Astrocyte of the spinal cord (primary cell): ENCODE measurements around the gene RBMXL3.
"Not testable (repeated sequence)": the region's sequence is repeated elsewhere in the genome, so short reads cannot be mapped to it uniquely, and the experiment has no call there.

Source experiments
- DNase-seq: peaks from one replicate; pipeline ENCODE4 v3.0.0; 2011; ENCODE audit warnings: low read depth, low spot score
- H3K4me3 ChIP-seq: 2 replicates; pipeline ENCODE4 v1.5.1; 2011; ENCODE audit warnings: low read depth, mild to moderate bottlenecking, low read length, moderate library complexity
- CTCF ChIP-seq: IDR thresholded peaks from 2 replicates; pipeline ENCODE4 v1.5.1; 2012; ENCODE audit warnings: low read depth, mild to moderate bottlenecking, low read length, inconsistent platforms
- in situ Hi-C: cut with HindIII; loops from 2 replicates; pipeline ENCODE4 v1.10.0; 2017; ENCODE audit warnings: low sequenced_read_pairs

Gene RBMXL3

GRCh38 chrX:115183980-115184379 is 5.2 kb upstream of the RBMXL3 start:
- no peak overlapping the region for H3K4me3 ChIP-seq
- no peak for TF ChIP-seq CTCF
- in situ Hi-C loops, result no loop called here
- DNase-seq, result no peak

DNA sequence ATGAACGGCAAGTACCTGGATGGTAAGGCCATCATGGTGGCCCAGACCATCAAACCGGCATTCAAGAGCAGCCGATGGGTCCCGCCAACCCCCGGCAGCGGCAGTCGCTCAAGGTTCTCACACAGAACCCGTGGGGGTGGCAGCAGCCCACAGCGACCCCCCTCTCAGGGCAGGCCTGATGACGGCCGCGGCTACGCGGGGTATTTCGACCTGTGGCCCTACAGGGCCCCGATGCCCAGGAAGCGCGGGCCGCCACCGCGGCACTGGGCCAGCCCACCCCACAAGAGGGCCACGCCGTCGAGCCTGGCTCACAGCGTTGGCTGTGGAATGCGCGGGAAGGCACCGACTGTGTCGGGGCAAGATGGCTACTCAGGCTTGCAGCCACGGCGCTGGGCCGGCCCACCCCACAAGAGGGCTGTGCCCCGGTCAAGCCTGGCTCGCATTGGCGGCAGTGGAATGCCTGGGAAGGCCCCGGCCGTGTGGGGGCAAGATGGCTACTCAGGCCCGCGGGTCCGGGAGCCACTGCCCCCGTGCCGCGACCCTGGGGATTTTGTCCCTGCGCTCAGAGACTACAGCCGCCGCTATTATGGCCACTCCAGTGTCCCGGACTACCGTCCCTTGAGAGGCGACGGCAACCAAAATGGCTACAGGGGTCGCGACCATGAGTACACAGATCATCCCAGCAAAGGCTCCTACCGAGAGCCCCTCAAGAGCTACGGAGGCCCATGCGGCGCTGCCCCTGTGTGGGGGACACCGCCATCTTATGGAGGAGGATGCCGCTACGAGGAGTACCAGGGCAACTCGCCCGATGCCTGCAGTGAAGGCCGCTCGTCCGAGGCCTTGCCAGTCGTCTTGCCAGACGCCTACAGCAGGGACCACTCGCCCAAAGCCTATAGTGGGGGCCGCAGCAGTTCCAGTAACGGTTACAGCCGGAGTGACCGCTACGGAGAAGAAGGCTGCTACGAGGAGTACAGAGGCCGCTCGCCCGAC is 731 bp downstream of the RBMXL3 start:
- DNase-seq, result no peak
- in situ Hi-C loops, result no loop called here
- no peak overlapping the region for H3K4me3 ChIP-seq
- no peak for TF ChIP-seq CTCF

DNA sequence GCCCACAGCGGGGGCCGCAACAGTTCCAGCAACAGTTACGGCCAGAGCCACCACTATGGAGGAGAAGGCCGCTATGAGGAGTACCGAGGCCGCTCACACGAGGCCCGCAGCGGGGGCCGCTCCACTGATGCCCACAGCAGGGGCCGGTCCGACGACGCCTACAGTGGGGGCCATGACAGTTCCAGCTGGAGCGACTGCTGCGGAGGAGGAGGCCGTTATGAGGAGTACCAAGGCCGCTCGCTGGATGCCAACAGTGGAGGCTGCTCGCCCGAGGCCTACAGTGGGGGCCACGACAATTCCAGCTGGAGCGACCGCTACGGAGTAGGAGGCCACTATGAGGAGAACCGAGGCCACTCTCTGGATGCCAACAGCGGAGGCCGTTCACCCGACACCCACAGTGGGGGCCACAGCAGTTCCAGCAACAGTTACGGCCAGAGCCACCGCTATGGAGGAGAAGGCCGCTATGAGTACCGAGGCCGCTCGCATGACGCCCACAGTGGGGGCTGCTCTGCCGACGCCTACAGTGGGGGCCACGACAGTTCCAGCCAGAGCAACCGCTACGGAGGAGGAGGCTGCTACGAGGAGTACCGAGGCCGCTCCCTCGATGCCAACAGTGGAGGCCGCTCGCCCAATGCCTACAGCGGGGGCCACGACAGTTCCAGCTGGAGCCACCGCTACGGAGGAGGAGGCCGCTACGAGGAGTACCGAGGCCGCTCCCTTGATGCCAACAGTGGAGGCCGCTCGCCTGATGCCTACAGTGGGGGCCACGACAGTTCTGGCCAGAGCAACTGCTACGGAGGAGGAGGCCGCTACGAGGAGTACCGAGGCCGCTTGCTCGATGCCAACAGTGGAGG is 1.7 kb downstream of the RBMXL3 start:
- in situ Hi-C loops, result no loop called here
- no peak for DNase-seq
- H3K4me3 ChIP-seq, result no peak overlapping the region
- no peak for TF ChIP-seq CTCF

DNA sequence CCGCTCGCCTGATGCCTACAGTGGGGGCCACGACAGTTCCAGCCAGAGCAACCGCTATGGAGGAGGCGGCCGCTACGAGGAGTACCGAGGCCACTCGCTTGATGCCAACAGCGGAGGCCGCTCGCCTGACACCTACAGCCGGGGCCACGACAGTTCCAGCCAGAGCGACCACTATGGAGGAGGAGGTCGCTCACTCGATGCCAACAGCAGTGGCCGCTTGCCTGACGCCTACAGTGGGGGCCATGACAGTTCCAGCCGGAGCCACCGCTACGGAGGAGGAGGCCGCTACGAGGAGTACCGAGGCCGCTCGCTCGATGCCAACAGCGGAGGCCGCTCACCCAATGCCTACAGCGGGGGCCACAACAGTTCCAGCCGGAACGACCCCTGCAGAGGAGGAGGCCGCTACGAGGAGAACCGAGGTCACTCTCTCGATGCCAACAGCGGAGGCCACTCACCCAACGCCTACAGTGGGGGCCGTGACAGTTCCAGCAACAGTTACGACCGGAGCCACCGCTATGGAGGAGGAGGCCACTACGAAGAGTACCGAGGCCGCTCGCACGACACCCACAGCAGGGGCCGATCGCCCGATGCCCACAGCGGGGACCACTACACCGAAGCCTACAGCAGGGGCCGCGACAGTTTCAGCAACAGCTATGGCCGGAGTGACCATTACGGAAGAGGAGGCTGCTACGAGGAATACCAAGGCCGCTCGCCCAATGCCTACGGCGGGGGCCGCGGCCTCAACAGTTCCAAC is 2.5 kb downstream of the RBMXL3 start:
- in situ Hi-C loops, result no loop called here
- H3K4me3 ChIP-seq, result no peak overlapping the region
- TF ChIP-seq CTCF, result no peak
- no peak for DNase-seq

DNA sequence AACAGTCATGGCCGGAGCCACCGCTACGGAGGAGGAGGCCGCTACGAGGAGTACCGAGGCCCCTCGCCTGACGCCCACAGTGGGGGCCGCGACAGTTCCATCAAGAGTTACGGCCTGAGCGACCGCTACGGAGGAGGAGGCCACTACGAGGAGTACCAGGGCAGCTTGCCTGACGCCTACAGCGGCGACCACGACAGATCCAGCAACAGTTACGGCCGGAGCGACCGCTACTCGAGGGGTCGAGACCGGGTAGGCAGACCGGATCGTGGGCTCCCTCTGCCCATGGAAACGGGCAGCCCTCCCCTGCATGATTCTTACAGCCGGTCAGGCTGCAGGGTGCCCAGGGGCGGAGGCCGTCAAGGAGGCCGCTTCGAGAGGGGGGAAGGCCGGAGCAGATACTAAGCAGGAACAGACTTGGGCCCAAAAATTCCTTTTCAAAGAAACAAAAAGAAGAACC is 3.1 kb downstream of the RBMXL3 start:
- no peak for TF ChIP-seq CTCF
- H3K4me3 ChIP-seq, result no peak overlapping the region
- in situ Hi-C loops, result no loop called here
- no peak for DNase-seq

DNA sequence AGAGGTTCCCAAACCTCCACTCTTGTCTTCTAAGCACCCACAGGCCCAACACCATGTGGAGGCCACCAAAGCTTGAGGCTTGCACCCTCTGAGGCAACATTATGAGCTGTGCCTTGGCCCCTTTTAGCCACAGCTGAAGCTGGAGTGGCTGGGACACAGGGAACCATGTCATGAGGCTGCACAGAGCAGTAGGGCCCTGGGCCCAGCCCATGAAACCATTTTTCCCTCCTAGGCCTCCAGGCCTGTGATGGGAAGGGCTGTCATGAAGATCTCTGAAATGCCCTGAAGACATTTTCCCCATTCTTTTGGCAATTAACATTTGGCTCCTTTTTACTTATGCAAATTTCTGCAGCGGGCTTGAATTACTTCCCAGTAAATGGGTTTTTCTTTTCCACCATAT is 14.8 kb downstream of the RBMXL3 start:
- in situ Hi-C loops, result no loop called here
- TF ChIP-seq CTCF, result no peak

GRCh38 chrX:115209547-115209946 is 20.3 kb downstream of the RBMXL3 start:
- H3K4me3 ChIP-seq, in situ Hi-C loops, DNase-seq: not testable (repeated sequence)

More for the DNA sequence above, 14.8 kb downstream of the RBMXL3 start:
- no peak for DNase-seq
- no peak overlapping the region for H3K4me3 ChIP-seq
